Activated T-cell treated with anti-CD3 and anti-CD28 coated beads, Interleukin-2, amount 50 U/mL, for 4 hours (primary cell): ENCODE measurements around the gene MPI. TPM values are rescaled to one million over a fixed set of nuclear protein-coding genes. Genes with fewer than 3 reads are reported as not detected.

ENCODE experiments used
- ATAC-seq, 2 donors: fragments of 200-7000 bp; cut with Tn5 transposase; one replicate each; pipeline ENCODE4 v1.10.0; 2021
- DNase-seq: peaks from one replicate; pipeline ENCODE4 v3.0.0-alpha.2; 2020
- H3K27me3 Mint-ChIP-seq: one replicate; pipeline ENCODE4 v1.8.0; 2021; ENCODE audit warnings: low read depth, mixed read lengths
- H3K36me3 Mint-ChIP-seq: one replicate; pipeline ENCODE4 v1.8.0; 2022; ENCODE audit warnings: mixed read lengths; ENCODE audit not compliant: insufficient read depth
- H3K4me1 Mint-ChIP-seq: one replicate; pipeline ENCODE4 v1.8.0; 2021; ENCODE audit warnings: low read depth, mixed read lengths
- H3K4me3 Mint-ChIP-seq: one replicate; pipeline ENCODE4 v1.8.0; 2021; ENCODE audit warnings: mild to moderate bottlenecking, moderate library complexity, mixed read lengths
- H3K9me3 Mint-ChIP-seq: one replicate; pipeline ENCODE4 v1.8.0; 2021; ENCODE audit warnings: mixed read lengths
- total RNA-seq, 3 donors: library from RNA; stranded (reverse); gene quantifications; one replicate each; pipeline ENCODE4 v1.2.1, GENCODE V29; 2021

Gene MPI
- 10 to 100 TPM; 37.4 to 53.1 (median 46.6) TPM for total RNA-seq

- peaks cover 49% of the 10 kb centered on the region for H3K4me1 Mint-ChIP-seq
These were observed at the start of gene MPI for GRCh38 chr15:74889883-74890664. TSS of gene MPI (plus strand) at chr15:74890042. CDS start at chr15:74890074, 32 bp downstream.

GRCh38 chr15:74840851-74841775 is 48.7 kb upstream of the MPI start:
- peaks cover 37% of the 10 kb centered on the region for H3K4me1 Mint-ChIP-seq
- DNase-seq (no peak), ATAC-seq (no peak)
- H3K4me3 Mint-ChIP-seq: peak overlapping the region; percentile 92
- H3K9me3 Mint-ChIP-seq: no peaks in the 10 kb centered on the region
- no peaks in the 10 kb centered on the region for H3K27me3 Mint-ChIP-seq
- H3K36me3 Mint-ChIP-seq: peaks cover 16% of the 10 kb centered on the region

More at GRCh38 chr15:74889883-74890664, at the start of gene MPI:
- Mint-ChIP-seq H3K9me3 (no peaks in the 10 kb centered on the region), H3K4me3 (peak within 1 kb of the TSS; percentile 95), H3K36me3 (peaks cover 7% of the 10 kb centered on the region), H3K27me3 (no peaks in the 10 kb centered on the region)
- DNase-seq (peak; percentile 79), ATAC-seq (peak; percentile 99)

GRCh38 chr15:74841891-74842373 is 47.9 kb upstream of the MPI start:
- no peaks in the 10 kb centered on the region for H3K9me3 Mint-ChIP-seq
- no peak for DNase-seq
- H3K27me3 Mint-ChIP-seq: no peaks in the 10 kb centered on the region
- peaks cover 19% of the 10 kb centered on the region for H3K36me3 Mint-ChIP-seq
- no peak for ATAC-seq
- H3K4me1 Mint-ChIP-seq: peaks cover 39% of the 10 kb centered on the region
- H3K4me3 Mint-ChIP-seq: peak overlapping the region; percentile 92

- ATAC-seq: peak; percentile 92 to 93
- DNase-seq: peak; percentile 88
- H3K4me1 Mint-ChIP-seq: peaks cover 39% of the 10 kb centered on the region
- no peaks in the 10 kb centered on the region for H3K9me3 Mint-ChIP-seq
- peaks cover 20% of the 10 kb centered on the region for H3K36me3 Mint-ChIP-seq
- no peaks in the 10 kb centered on the region for H3K27me3 Mint-ChIP-seq
- peak within 1 kb of the TSS; percentile 92 for H3K4me3 Mint-ChIP-seq
These were observed 47.0 kb upstream of the MPI start, which contains the start of gene ULK3 for GRCh38 chr15:74842581-74843444. TSS of gene ULK3 (minus strand) at chr15:74843156. CDS start at chr15:74843105, 51 bp downstream.

GRCh38 chr15:74843445-74843828 is 46.4 kb upstream of the MPI start:
- ATAC-seq: no peak
- H3K4me3 Mint-ChIP-seq: peak overlapping the region; percentile 82
- H3K36me3 Mint-ChIP-seq: peaks cover 24% of the 10 kb centered on the region
- H3K9me3 Mint-ChIP-seq: no peaks in the 10 kb centered on the region
- H3K4me1 Mint-ChIP-seq: peaks cover 39% of the 10 kb centered on the region
- no peak for DNase-seq
- H3K27me3 Mint-ChIP-seq: no peaks in the 10 kb centered on the region

- ATAC-seq (no peak), DNase-seq (no peak)
- H3K4me3 Mint-ChIP-seq: peak overlapping the region; percentile 82
- H3K4me1 Mint-ChIP-seq: peaks cover 39% of the 10 kb centered on the region
- H3K9me3 Mint-ChIP-seq: no peaks in the 10 kb centered on the region
- peaks cover 24% of the 10 kb centered on the region for H3K36me3 Mint-ChIP-seq
- no peaks in the 10 kb centered on the region for H3K27me3 Mint-ChIP-seq
These were observed 45.9 kb upstream of the MPI start for GRCh38 chr15:74843891-74844299.

GRCh38 chr15:74844319-74845207 is 45.3 kb upstream of the MPI start:
- Mint-ChIP-seq H3K4me1 (peaks cover 39% of the 10 kb centered on the region), H3K9me3 (no peaks in the 10 kb centered on the region), H3K27me3 (no peaks in the 10 kb centered on the region), H3K36me3 (peaks cover 23% of the 10 kb centered on the region), H3K4me3 (peak overlapping the region; percentile 59)
- DNase-seq (no peak), ATAC-seq (peak in 1 of 2 donors; percentile 0)

- ATAC-seq (peak; percentile 39 to 47), DNase-seq (peak; percentile 51)
- H3K4me1 Mint-ChIP-seq: peaks cover 39% of the 10 kb centered on the region
- H3K4me3 Mint-ChIP-seq: peak overlapping the region; percentile 59
- peaks cover 27% of the 10 kb centered on the region for H3K36me3 Mint-ChIP-seq
- no peaks in the 10 kb centered on the region for H3K27me3 Mint-ChIP-seq
- no peaks in the 10 kb centered on the region for H3K9me3 Mint-ChIP-seq
These were observed 44.7 kb upstream of the MPI start for GRCh38 chr15:74845208-74845568.

GRCh38 chr15:74845581-74845980 is 44.3 kb upstream of the MPI start:
- peaks cover 27% of the 10 kb centered on the region for H3K36me3 Mint-ChIP-seq
- peak overlapping the region; percentile 59 for H3K4me3 Mint-ChIP-seq
- no peaks in the 10 kb centered on the region for H3K27me3 Mint-ChIP-seq
- no peaks in the 10 kb centered on the region for H3K9me3 Mint-ChIP-seq
- DNase-seq (no peak), ATAC-seq (no peak)
- peaks cover 39% of the 10 kb centered on the region for H3K4me1 Mint-ChIP-seq

- Mint-ChIP-seq H3K4me3 (no peak overlapping the region), H3K36me3 (peaks cover 28% of the 10 kb centered on the region), H3K27me3 (no peaks in the 10 kb centered on the region), H3K4me1 (peaks cover 27% of the 10 kb centered on the region), H3K9me3 (no peaks in the 10 kb centered on the region)
- no peak for ATAC-seq
- no peak for DNase-seq
These were observed 42.4 kb upstream of the MPI start for GRCh38 chr15:74847432-74847831.

GRCh38 chr15:74850393-74850792 is 39.4 kb upstream of the MPI start:
- DNase-seq (no peak), ATAC-seq (no peak)
- Mint-ChIP-seq H3K27me3 (no peaks in the 10 kb centered on the region), H3K4me3 (no peak overlapping the region), H3K36me3 (peaks cover 28% of the 10 kb centered on the region), H3K4me1 (peaks cover 8% of the 10 kb centered on the region), H3K9me3 (no peaks in the 10 kb centered on the region)

- H3K36me3 Mint-ChIP-seq: peaks cover 27% of the 10 kb centered on the region
- ATAC-seq (no peak), DNase-seq (no peak)
- peaks cover 8% of the 10 kb centered on the region for H3K4me1 Mint-ChIP-seq
- H3K4me3 Mint-ChIP-seq: no peak overlapping the region
- no peaks in the 10 kb centered on the region for H3K27me3 Mint-ChIP-seq
- no peaks in the 10 kb centered on the region for H3K9me3 Mint-ChIP-seq
These were observed 37.9 kb upstream of the MPI start for GRCh38 chr15:74851960-74852359.

GRCh38 chr15:74854453-74855022 is 35.3 kb upstream of the MPI start:
- Mint-ChIP-seq H3K4me3 (no peak overlapping the region), H3K36me3 (peaks cover 18% of the 10 kb centered on the region), H3K9me3 (no peaks in the 10 kb centered on the region), H3K4me1 (peaks cover 31% of the 10 kb centered on the region), H3K27me3 (no peaks in the 10 kb centered on the region)
- DNase-seq (no peak), ATAC-seq (no peak)
